ENCODE measurements around the gene PATL1.

Gene PATL1

GRCh38 chr11:59615637-59616395 is 53.0 kb downstream of the PATL1 start, which contains the start of gene OSBP:
TSS of gene OSBP (minus strand) at chr11:59615774. CDS start at chr11:59615664, 110 bp downstream.
- TF ChIP-seq, protein P1, sequence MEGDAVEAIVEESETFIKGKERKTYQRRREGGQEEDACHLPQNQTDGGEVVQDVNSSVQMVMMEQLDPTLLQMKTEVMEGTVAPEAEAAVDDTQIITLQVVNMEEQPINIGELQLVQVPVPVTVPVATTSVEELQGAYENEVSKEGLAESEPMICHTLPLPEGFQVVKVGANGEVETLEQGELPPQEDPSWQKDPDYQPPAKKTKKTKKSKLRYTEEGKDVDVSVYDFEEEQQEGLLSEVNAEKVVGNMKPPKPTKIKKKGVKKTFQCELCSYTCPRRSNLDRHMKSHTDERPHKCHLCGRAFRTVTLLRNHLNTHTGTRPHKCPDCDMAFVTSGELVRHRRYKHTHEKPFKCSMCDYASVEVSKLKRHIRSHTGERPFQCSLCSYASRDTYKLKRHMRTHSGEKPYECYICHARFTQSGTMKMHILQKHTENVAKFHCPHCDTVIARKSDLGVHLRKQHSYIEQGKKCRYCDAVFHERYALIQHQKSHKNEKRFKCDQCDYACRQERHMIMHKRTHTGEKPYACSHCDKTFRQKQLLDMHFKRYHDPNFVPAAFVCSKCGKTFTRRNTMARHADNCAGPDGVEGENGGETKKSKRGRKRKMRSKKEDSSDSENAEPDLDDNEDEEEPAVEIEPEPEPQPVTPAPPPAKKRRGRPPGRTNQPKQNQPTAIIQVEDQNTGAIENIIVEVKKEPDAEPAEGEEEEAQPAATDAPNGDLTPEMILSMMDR (IDR thresholded peaks at IDR 0.05): no peak

- TF ChIP-seq, protein P1 (IDR thresholded peaks at IDR 0.05): peak; percentile 9; the same call in 1 of the 2 replicates
Observed at GRCh38 chr11:59615120-59615636, 53.7 kb downstream of the PATL1 start.

GRCh38 chr11:59614277-59615119 is 54.3 kb downstream of the PATL1 start:
- TF ChIP-seq, protein P1 (IDR thresholded peaks at IDR 0.05): no peak

- TF ChIP-seq, protein P1 (IDR thresholded peaks at IDR 0.05): no peak
Observed at GRCh38 chr11:59611570-59612565, 57.0 kb downstream of the PATL1 start.

GRCh38 chr11:59610289-59610688 is 58.5 kb downstream of the PATL1 start:
- TF ChIP-seq, protein P1 (IDR thresholded peaks at IDR 0.05): no peak

DNA sequence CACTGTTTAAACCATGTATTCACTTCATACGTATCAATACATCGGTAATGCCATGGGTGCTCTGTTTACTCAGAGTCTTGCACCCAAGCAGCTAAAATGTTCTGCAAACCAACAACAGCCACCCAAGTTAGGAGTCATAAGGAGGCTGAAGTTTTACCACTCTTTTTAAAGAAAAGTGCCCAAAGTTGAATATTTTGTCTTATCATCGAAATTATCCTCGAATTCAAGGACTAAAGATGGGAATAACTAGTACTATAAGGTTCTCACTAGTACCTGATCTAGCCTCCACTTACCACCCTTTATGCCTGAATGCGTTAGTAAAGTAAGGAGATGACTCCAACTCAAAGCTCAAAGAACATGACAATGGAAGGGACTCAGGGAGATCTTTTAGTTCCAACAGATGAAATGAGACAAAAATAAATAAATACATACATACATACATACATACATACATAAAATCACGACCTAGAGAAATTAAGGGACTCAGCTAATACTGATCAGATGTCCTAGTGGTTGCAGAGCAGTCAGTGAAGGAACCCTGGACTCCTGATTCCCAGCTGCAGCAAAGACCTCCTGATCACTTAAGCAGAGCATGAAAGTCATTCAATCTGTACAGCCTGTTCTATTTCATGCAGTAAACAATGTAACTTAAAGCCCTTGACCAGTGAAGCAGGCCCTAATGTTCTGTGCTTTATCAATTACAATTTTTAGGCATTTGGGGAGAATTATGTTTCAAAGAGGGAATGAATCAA is 61.0 kb downstream of the PATL1 start:
- TF ChIP-seq, protein P1 (IDR thresholded peaks at IDR 0.05): no peak

All from LNCAP (cell line).